Activated B cell treated with CpG ODN at 0.5 μM for 24 hours (primary cell): ENCODE measurements around the gene TUBB2A. TPM values are rescaled to one million over a fixed set of nuclear protein-coding genes. Genes with fewer than 3 reads are reported as not detected.

Experiments
- ATAC-seq: fragments of 200-7000 bp; cut with Tn5 transposase; one replicate; pipeline ENCODE4 v1.10.0; 2021; ENCODE audit warnings: low read depth, mild to moderate bottlenecking, moderate library complexity
- CTCF ChIA-PET: fragments of 350-600 bp; sonication (Branson Sonifier 250); formaldehyde crosslinking; loops from one replicate; lab custom pipeline; 2021; ENCODE audit warnings: antibody characterized with exemption; lab: Charles Lee
- POLR2A ChIA-PET: fragments of 350-600 bp; sonication (Branson Sonifier 250); formaldehyde crosslinking; loops from one replicate; lab custom pipeline; 2021; ENCODE audit warnings: antibody characterized with exemption; lab: Charles Lee
- DNase-seq: peaks from one replicate; pipeline ENCODE4 v3.0.0; 2022
- H3K27ac Mint-ChIP-seq: one replicate; pipeline ENCODE4 v1.8.0; 2020; ENCODE audit warnings: mixed read lengths
- H3K27me3 Mint-ChIP-seq: one replicate; pipeline ENCODE4 v1.8.0; 2021; ENCODE audit warnings: mixed read lengths
- H3K36me3 Mint-ChIP-seq: one replicate; pipeline ENCODE4 v1.8.0; 2021; ENCODE audit warnings: low read depth, mixed read lengths
- H3K4me1 Mint-ChIP-seq: one replicate; pipeline ENCODE4 v1.8.0; 2021; ENCODE audit warnings: mixed read lengths
- H3K4me3 Mint-ChIP-seq: one replicate; pipeline ENCODE4 v1.8.0; 2020; ENCODE audit warnings: mild to moderate bottlenecking, mixed read lengths
- H3K9me3 Mint-ChIP-seq: one replicate; pipeline ENCODE4 v1.8.0; 2020; ENCODE audit warnings: mixed read lengths
- intact Hi-C: fragments of 100-400 bp; cut with micrococcal nuclease; formaldehyde crosslinking; loops from one replicate; pipeline ENCODE4 v1.15.1; 2024
- total RNA-seq: library from RNA; stranded (reverse); gene quantifications from 2 replicates; pipeline ENCODE4 v1.2.3, GENCODE V29; 2022
- TF ChIP-seq, protein P1 (sequence below): fragments of 200-600 bp; IDR thresholded peaks from one replicate; pipeline ENCODE4 v1.8.0; 2022; ENCODE audit warnings: antibody characterized with exemption, mild to moderate bottlenecking

Gene TUBB2A
- total RNA-seq, 1 donor from 2014 or later, result 3.3 TPM

DNA sequence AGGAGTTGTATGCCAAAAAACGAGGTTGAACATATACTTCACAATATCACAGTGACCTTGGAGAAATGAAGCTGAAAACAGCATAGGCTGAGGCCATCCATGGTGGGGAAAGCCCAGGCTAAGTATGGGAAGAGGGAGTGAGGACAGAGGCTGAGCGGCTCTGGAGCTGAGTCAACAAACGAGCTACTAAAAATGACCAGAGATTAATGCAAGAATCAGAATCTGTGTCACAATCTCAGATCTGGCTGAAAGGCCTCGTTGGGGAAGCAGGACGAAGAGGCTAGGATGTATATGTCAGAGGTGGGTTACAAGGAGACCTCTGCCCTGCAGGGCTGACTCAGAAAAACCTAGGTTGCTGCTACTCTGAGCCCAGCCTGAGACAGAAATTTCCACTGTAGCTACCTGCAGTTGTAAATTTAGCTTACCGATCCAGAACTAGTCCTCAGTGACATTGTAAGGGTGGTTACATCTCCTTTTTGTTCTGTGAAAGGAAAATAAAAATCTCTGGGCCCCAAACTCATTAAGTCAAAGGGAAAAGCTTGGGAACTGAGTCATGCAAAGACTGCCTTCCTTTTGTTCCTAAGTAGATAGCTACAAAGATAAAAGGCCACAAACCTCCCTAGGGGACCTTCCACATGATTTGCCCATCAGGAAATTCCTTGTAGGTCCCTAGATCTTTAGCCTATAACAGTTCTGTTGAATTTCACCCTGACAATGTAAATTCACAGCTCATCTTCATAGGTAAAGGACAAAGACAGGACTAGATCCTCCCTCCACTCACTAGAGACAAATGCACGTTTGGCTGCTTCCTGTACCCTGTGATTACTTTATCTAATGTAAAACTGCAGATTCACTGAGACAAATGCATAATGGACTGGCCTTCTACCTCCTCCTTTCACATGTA lies 8.5 kb upstream of the TUBB2A start:
- POLR2A ChIA-PET, result no interaction called here
- Mint-ChIP-seq H3K27ac (no peak overlapping the region), H3K27me3 (peaks cover 2% of the 10 kb centered on the region), H3K9me3 (no peaks in the 10 kb centered on the region), H3K4me1 (peaks cover 17% of the 10 kb centered on the region), H3K4me3 (no peak overlapping the region), H3K36me3 (no peaks in the 10 kb centered on the region)
- intact Hi-C loops, result no loop called here
- CTCF ChIA-PET, result no interaction called here
- ATAC-seq, result no peak
- TF ChIP-seq, protein P1, sequence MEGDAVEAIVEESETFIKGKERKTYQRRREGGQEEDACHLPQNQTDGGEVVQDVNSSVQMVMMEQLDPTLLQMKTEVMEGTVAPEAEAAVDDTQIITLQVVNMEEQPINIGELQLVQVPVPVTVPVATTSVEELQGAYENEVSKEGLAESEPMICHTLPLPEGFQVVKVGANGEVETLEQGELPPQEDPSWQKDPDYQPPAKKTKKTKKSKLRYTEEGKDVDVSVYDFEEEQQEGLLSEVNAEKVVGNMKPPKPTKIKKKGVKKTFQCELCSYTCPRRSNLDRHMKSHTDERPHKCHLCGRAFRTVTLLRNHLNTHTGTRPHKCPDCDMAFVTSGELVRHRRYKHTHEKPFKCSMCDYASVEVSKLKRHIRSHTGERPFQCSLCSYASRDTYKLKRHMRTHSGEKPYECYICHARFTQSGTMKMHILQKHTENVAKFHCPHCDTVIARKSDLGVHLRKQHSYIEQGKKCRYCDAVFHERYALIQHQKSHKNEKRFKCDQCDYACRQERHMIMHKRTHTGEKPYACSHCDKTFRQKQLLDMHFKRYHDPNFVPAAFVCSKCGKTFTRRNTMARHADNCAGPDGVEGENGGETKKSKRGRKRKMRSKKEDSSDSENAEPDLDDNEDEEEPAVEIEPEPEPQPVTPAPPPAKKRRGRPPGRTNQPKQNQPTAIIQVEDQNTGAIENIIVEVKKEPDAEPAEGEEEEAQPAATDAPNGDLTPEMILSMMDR, result no peak
- no peak for DNase-seq

DNA sequence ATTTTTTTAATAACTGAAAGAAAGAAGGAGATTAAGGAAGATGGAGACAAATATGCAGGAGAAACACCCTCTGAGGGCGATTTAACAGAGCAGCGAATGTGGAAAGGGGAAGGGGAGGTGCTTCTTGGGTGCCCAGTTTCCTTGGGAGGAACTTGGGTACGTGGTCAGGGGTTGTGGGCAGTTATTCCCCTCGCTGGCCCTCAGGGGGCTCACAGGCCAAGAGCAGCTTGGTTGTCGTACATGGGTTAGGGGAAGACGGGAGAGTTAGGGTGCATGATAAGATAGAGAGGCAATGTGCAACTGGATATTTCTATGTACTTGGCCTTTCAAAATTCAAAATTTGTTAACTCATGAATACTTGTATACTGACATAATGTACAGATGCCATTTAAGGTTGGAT lies 7.0 kb upstream of the TUBB2A start:
- ChIA-PET CTCF (no interaction called here), POLR2A (no interaction called here)
- ATAC-seq (no peak), DNase-seq (no peak)
- Mint-ChIP-seq H3K27me3 (peaks cover 2% of the 10 kb centered on the region), H3K27ac (no peak overlapping the region), H3K4me1 (peaks cover 25% of the 10 kb centered on the region), H3K4me3 (peak overlapping the region; percentile 19), H3K9me3 (no peaks in the 10 kb centered on the region), H3K36me3 (no peaks in the 10 kb centered on the region)
- TF ChIP-seq, protein P1, result no peak
- intact Hi-C loops, result no loop called here

DNA sequence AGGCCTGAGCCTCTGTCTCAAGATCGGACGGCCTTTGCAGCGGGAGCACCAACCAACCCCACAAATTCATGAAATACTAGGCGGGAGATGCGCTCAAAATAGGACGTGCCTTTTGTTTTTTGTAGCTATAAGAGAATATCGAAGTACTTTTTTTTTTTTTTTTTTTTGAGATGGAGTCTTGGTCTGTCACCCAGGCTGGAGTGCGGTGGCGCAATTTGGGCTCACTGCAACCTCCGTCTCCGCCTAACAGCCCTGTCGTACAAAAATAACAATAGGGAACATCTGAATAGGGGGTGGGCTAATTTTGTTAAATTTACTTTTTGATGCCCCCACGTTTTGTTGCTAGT lies 5.9 kb upstream of the TUBB2A start:
- no peaks in the 10 kb centered on the region for H3K9me3 Mint-ChIP-seq
- intact Hi-C loops, result loop anchor here (1.0 to 2.0 kb wide), 6 partner anchors 46 to 856 kb away; partner anchors contain the start of gene RIPK1
- CTCF ChIA-PET, result no interaction called here
- peaks cover 26% of the 10 kb centered on the region for H3K4me1 Mint-ChIP-seq
- H3K27me3 Mint-ChIP-seq, result peaks cover 2% of the 10 kb centered on the region
- POLR2A ChIA-PET, result no interaction called here
- no peak for DNase-seq
- peak overlapping the region; percentile 69 for H3K27ac Mint-ChIP-seq
- TF ChIP-seq, protein P1, result no peak
- no peaks in the 10 kb centered on the region for H3K36me3 Mint-ChIP-seq
- no peak for ATAC-seq
- peak overlapping the region; percentile 87 for H3K4me3 Mint-ChIP-seq

DNA sequence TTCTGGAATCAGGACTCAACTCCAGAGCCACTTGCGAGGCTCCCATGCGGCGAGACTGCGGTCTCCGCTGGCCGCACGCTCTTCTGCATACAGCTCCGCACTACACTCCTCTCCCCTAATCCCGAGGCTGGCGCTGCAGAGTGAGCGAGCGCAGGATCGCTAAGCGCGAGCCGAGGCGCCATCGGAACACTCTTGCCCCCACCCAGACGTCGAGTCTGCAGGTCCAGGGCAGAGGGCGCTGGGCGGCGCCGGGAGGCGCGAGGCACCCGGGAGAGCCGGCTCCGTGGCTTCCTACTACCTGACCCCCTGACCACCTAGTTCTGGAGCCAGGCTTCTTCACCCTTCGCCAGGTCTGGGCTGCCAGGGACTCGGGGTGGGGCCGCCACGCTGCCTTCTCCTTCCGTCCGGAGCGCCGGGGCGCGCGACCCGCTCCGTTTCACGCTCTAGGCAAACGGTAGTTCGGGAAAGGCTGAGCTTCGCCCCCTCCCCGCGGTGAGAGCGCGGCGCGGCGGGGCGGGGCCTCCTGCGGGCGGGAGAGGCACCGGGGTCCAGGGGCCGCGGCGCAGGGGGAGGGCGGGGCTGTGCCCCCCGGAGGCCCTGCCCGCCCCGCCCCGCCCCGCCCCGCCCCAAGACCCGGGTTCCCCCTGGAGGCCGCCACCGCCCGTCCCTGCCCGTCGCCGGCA lies 5.4 kb upstream of the TUBB2A start:
- Mint-ChIP-seq H3K4me1 (peaks cover 28% of the 10 kb centered on the region), H3K9me3 (no peaks in the 10 kb centered on the region), H3K27ac (peak overlapping the region; percentile 69), H3K27me3 (peaks cover 2% of the 10 kb centered on the region), H3K36me3 (no peaks in the 10 kb centered on the region), H3K4me3 (peak overlapping the region; percentile 87)
- ChIA-PET CTCF (interaction anchor here (0.9 kb wide), 1 partner anchor 88 kb away, joined by 4 read pairs; no protein-coding TSS in a partner anchor), POLR2A (interaction anchor here (0.6 to 1.0 kb wide), 4 partner anchors 22 to 1300 kb away, joined by 3 to 7 read pairs (median 4); partner anchors contain the start of gene PSMG4)
- peak; percentile 70 for DNase-seq
- intact Hi-C loops, result loop anchor here (1.0 to 2.0 kb wide), 7 partner anchors 46 to 856 kb away; partner anchors contain the start of genes PSMG4 and RIPK1
- ATAC-seq, result peak; percentile 82
- TF ChIP-seq, protein P1, result no peak
